HepG2 (cell line): ENCODE data around the gene TGFBR1. TPM values are rescaled to one million over a fixed set of nuclear protein-coding genes. Genes with fewer than 3 reads are reported as not detected.

Experiments
- ATAC-seq: fragments of 200-7000 bp; cut with Tn5 transposase; 3 replicates; pipeline ENCODE4 v1.9.1; 2020; ENCODE audit warnings: mild to moderate bottlenecking, moderate library complexity
- BruUV-seq: library from RNA; stranded (reverse); fragments of 400-500 nt; replicated peaks from 2 replicates; lab custom pipeline; 2021; lab: Mats Ljungman, UMichigan
- CTCF ChIA-PET: fragments of 300-600 bp; formaldehyde crosslinking; extraction: SDS; loops from one replicate; lab custom pipeline; 2021; ENCODE audit warnings: low total read pairs, inconsistent platforms, low intra/inter-chr PET ratio; lab: Yijun Ruan, JAX
- POLR2A ChIA-PET: fragments of 350-600 bp; sonication (Branson Sonifier 250); formaldehyde crosslinking; loops from one replicate; lab custom pipeline; 2020; ENCODE audit warnings: antibody characterized with exemption, inconsistent platforms; lab: Yijun Ruan, JAX
- DNase-seq: peaks from one replicate; pipeline ENCODE4 v3.0.0-alpha.2; 2015; ENCODE audit warnings: low spot score
- FAIRE-seq: peaks from 3 replicates; lab custom pipeline; 2011; peaks lifted over from hg19 to GRCh38; lab: Jason Lieb, UNC
- H2AFZ ChIP-seq: one replicate; pipeline ENCODE4 v1.6.1; 2011; ENCODE audit warnings: low read length, inconsistent platforms
- H3K27ac ChIP-seq: fragments of 300-600 bp; 3 replicates; pipeline ENCODE4 v1.8.0; 2011; ENCODE audit warnings: mixed run types, mild to moderate bottlenecking, mixed read lengths, low read length, inconsistent platforms; ENCODE audit not compliant: insufficient read depth; ENCODE audit errors: extremely low read length
- H3K27me3 ChIP-seq, 2 experiments: fragments of 200-600 bp in 1 of 2; 2 replicates in 1 of 2; 3 replicates in 1 of 2; pipeline versions ENCODE4 v1.6.0 to v1.8.0; 2011; ENCODE audit warnings: low read length in 2 of 2, mild to moderate bottlenecking in 2 of 2, moderate library complexity in 2 of 2, inconsistent platforms in 1 of 2; ENCODE audit not compliant: insufficient read depth in 2 of 2, control insufficient read depth in 1 of 2
- H3K36me3 ChIP-seq, 2 experiments: fragments of 200-600 bp in 1 of 2; replicated peaks in 1 of 2; 2 replicates in 1 of 2; 3 replicates in 1 of 2; pipeline versions ENCODE4 v1.5.1 to v1.8.0; 2011; ENCODE audit warnings: low read length in 2 of 2, inconsistent platforms in 1 of 2; ENCODE audit not compliant: insufficient read depth in 2 of 2, control insufficient read depth in 1 of 2
- H3K4me1 ChIP-seq: 2 replicates; pipeline ENCODE4 v1.5.1; 2012; ENCODE audit warnings: low read length, inconsistent platforms; ENCODE audit not compliant: insufficient read depth
- H3K4me2 ChIP-seq: 2 replicates; pipeline ENCODE4 v1.6.0; 2011; ENCODE audit warnings: low read depth, low read length, inconsistent platforms
- H3K4me3 ChIP-seq, 3 experiments: fragments of 200-600 bp in 1 of 3; sonication (generic), shearing (Covaris generic) in 1 of 3; replicated peaks in 1 of 3; 2 replicates each; pipeline ENCODE4 v1.5.1; 2011 to 2016; ENCODE audit warnings: low read length in 3 of 3, inconsistent platforms in 2 of 3, low read depth in 2 of 3, mild to moderate bottlenecking in 2 of 3, control low read depth in 1 of 3, mixed read lengths in 1 of 3; ENCODE audit not compliant: insufficient read depth in 1 of 3
- H3K79me2 ChIP-seq: one replicate; pipeline ENCODE4 v1.6.1; 2011; ENCODE audit warnings: low read length, inconsistent platforms; ENCODE audit not compliant: insufficient read depth
- H3K9ac ChIP-seq: 2 replicates; pipeline ENCODE4 v1.6.0; 2011; ENCODE audit warnings: mild to moderate bottlenecking, low read depth, low read length, inconsistent platforms; ENCODE audit not compliant: insufficient read depth
- H3K9me3 ChIP-seq: 2 replicates; pipeline ENCODE4 v1.5.1; 2012; ENCODE audit warnings: mild to moderate bottlenecking, low read length
- H4K20me1 ChIP-seq: 2 replicates; pipeline ENCODE4 v1.6.0; 2011; ENCODE audit warnings: inconsistent platforms, mild to moderate bottlenecking, low read length, moderate library complexity; ENCODE audit not compliant: insufficient read depth
- BRD4 ChIP-seq: sonication (generic); formaldehyde crosslinking; IDR thresholded peaks from 2 replicates; pipeline ENCODE4 v1.4.0; 2020; ENCODE audit warnings: missing genetic modification reagents
- FOXK1 ChIP-seq: sonication (generic); formaldehyde crosslinking; IDR thresholded peaks from 2 replicates; pipeline ENCODE4 v1.4.0; 2020; ENCODE audit warnings: low read depth, missing genetic modification reagents, borderline replicate concordance
- HNRNPL ChIP-seq: fragments of 200-400 bp; formaldehyde crosslinking; IDR thresholded peaks from 2 replicates; pipeline ENCODE4 v1.6.1; 2017; ENCODE audit warnings: mild to moderate bottlenecking, low read depth, low read length
- NR3C1 ChIP-seq: sonication (generic); formaldehyde crosslinking; IDR thresholded peaks from 2 replicates; pipeline ENCODE4 v1.4.0; 2020; ENCODE audit warnings: missing genetic modification reagents
- SOX6 ChIP-seq, 2 experiments: fragments of 450-650 bp in 1 of 2; sonication (generic) in 1 of 2; formaldehyde crosslinking in 1 of 2; IDR thresholded peaks; 2 replicates each; pipeline versions ENCODE4 v1.4.0 to v1.6.1; 2017 to 2020; ENCODE audit warnings: antibody characterized with exemption in 1 of 2, mild to moderate bottlenecking in 1 of 2, missing genetic modification reagents in 1 of 2
- SUZ12 ChIP-seq: fragments of 150-350 bp; IDR thresholded peaks from 2 replicates; pipeline ENCODE4 v1.6.1; 2014; ENCODE audit warnings: low read depth, low read length
- U2AF2 ChIP-seq: fragments of 200-400 bp; formaldehyde crosslinking; IDR thresholded peaks from 2 replicates; pipeline ENCODE4 v1.6.1; 2017; ENCODE audit warnings: low read depth, mild to moderate bottlenecking, low read length
- ZBTB8A ChIP-seq: sonication (generic); formaldehyde crosslinking; IDR thresholded peaks from 2 replicates; pipeline ENCODE4 v1.4.0; 2020; ENCODE audit warnings: mild to moderate bottlenecking, low read depth, missing genetic modification reagents, borderline replicate concordance
- ZNF282 ChIP-seq: fragments of 450-650 bp; IDR thresholded peaks from 2 replicates; pipeline ENCODE4 v1.6.1; 2018; ENCODE audit not compliant: partially characterized antibody
- WGBS: methylation state at CpG from one replicate; pipeline ENCODE4 v1.1.6; 2017; ENCODE audit warnings: low lambda C conversion rate; 5-methylcytosine and 5-hydroxymethylcytosine counted together
- in situ Hi-C: cut with HindIII; loops from 2 replicates; pipeline ENCODE4 v1.10.0; 2017; ENCODE audit warnings: low pct_unique_long_range_greater_than_20kb; ENCODE audit not compliant: extremely low pct_ligation_motif_present
- intact Hi-C: fragments of 100-400 bp; cut with micrococcal nuclease; formaldehyde crosslinking; loops from one replicate; pipeline ENCODE4 v1.10.0; 2022; ENCODE audit not compliant: unreplicated experiment
- polyA plus RNA-seq, 8 experiments: library from polyadenylated mRNA; depleted of rRNA in 3 of 8; stranded (reverse) in 7 of 8; unstranded in 1 of 8; fragments of >200 nt; fragmentation: Illumina TruSeq in 4 of 8; extraction: Trizol in 4 of 8; gene quantifications; 2 replicates each; pipeline versions ENCODE4 v1.2.1 to v1.2.3, GENCODE V29; 2011 to 2016; ENCODE audit warnings: low read depth in 4 of 8, missing spikeins in 1 of 8, mixed read lengths in 1 of 8; ENCODE audit not compliant: insufficient read depth in 1 of 8
- total RNA-seq, 5 experiments: library from RNA; depleted of rRNA; stranded (reverse); fragments of >200 nt; fragmentation: Illumina TruSeq; extraction: Trizol; gene quantifications; 2 replicates each; pipeline ENCODE4 v1.2.3, GENCODE V29; 2016; ENCODE audit warnings: low read depth in 1 of 5
- TF ChIP-seq, protein P1 (sequence below): sonication (generic); formaldehyde crosslinking; IDR thresholded peaks from 2 replicates; pipeline ENCODE4 v1.8.1; 2023; ENCODE audit warnings: mild to moderate bottlenecking, missing genetic modification reagents, borderline replicate concordance
- TF ChIP-seq, protein P2 (sequence below): IDR thresholded peaks from 2 replicates; pipeline ENCODE4 v1.6.1; 2012; ENCODE audit warnings: low read length, improper control_type of control experiment

The TGFBR1 gene
- total and polyA plus RNA-seq, 2 of the 13 experiments (the other 11 are each of a cell fraction or from before 2014, with no cell fraction given): 16.8 to 23.9 TPM

DNA sequence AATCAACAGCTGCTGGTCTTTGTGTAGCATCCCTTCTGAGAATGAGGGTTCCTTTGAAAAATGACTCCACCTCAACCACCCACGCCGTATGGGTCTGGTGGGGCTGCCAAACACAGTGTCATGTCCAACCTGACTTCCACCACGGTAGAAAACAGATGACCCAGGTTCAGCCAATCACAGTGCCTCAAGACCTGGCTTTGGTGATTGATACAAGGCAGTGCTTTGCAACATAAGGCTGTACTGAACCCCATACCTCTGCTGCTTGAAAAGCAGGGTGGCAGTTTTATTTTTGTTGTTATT, 11.5 kb upstream of the TGFBR1 start:
- CTCF ChIA-PET: no interaction called here

DNA sequence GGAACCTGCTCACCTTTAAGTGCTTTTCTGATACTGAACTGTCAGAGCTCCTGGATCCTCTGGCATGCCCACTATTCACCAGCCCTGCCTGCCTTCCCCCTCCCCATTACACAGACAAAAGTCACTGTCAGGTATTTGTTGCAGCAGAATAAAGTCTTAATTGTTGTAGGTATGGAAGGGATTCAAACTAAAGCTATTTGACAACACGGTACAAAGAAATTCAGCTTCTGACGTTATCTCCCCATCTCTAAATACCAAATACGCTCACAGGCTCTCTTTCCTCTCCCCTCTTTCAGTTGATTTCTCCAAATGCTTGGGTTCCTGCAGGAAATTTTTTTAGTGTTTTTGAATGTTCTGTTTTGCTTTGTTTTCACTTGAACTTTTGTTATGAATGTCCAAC, 9.3 kb upstream of the TGFBR1 start:
- no TSS peak for BruUV-seq
- Histone ChIP-seq H3K9me3 (no peaks in the 10 kb centered on the region), H3K9ac (no peak overlapping the region), H3K27me3 (peaks cover 0 to 15% of the 10 kb centered on the region in 2 experiments; a peak in 3 of 5 replicates), H3K4me1 (no peaks in the 10 kb centered on the region), H3K4me3 (no peak overlapping the region), H4K20me1 (no peaks in the 10 kb centered on the region), H3K4me2 (no peak overlapping the region), H3K79me2 (no peaks in the 10 kb centered on the region), H3K27ac (no peak overlapping the region), H3K36me3 (no peaks in the 10 kb centered on the region), H2AFZ (no peak overlapping the region)
- TF ChIP-seq FOXK1 (CRISPR knock-in tag): no peak
- TF ChIP-seq NR3C1 (CRISPR knock-in tag): no peak
- no peak for TF ChIP-seq BRD4 (CRISPR knock-in tag)
- no peak for TF ChIP-seq ZNF282
- TF ChIP-seq HNRNPL: no peak
- TF ChIP-seq, protein P1, sequence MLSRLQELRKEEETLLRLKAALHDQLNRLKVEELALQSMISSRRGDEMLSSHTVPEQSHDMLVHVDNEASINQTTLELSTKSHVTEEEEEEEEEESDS (CRISPR knock-in tag): no peak
- no peak for TF ChIP-seq ZBTB8A (CRISPR knock-in tag)
- TF ChIP-seq, protein P2, sequence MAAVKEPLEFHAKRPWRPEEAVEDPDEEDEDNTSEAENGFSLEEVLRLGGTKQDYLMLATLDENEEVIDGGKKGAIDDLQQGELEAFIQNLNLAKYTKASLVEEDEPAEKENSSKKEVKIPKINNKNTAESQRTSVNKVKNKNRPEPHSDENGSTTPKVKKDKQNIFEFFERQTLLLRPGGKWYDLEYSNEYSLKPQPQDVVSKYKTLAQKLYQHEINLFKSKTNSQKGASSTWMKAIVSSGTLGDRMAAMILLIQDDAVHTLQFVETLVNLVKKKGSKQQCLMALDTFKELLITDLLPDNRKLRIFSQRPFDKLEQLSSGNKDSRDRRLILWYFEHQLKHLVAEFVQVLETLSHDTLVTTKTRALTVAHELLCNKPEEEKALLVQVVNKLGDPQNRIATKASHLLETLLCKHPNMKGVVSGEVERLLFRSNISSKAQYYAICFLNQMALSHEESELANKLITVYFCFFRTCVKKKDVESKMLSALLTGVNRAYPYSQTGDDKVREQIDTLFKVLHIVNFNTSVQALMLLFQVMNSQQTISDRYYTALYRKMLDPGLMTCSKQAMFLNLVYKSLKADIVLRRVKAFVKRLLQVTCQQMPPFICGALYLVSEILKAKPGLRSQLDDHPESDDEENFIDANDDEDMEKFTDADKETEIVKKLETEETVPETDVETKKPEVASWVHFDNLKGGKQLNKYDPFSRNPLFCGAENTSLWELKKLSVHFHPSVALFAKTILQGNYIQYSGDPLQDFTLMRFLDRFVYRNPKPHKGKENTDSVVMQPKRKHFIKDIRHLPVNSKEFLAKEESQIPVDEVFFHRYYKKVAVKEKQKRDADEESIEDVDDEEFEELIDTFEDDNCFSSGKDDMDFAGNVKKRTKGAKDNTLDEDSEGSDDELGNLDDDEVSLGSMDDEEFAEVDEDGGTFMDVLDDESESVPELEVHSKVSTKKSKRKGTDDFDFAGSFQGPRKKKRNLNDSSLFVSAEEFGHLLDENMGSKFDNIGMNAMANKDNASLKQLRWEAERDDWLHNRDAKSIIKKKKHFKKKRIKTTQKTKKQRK: no peak
- in situ Hi-C loops: no loop called here
- no peak for ATAC-seq
- ChIA-PET POLR2A (no interaction called here), CTCF (no interaction called here)
- intact Hi-C loops: no loop called here
- WGBS: 5% methylated on average over 3 of the region's 3 CpGs
- no peak for DNase-seq
- FAIRE-seq: no peak

More for the DNA sequence above, 11.5 kb upstream of the TGFBR1 start:
- Histone ChIP-seq H3K4me3 (no peak overlapping the region), H3K4me1 (no peaks in the 10 kb centered on the region), H3K9me3 (peaks cover 6% of the 10 kb centered on the region; the same call in 1 of the 2 replicates), H3K27me3 (peaks cover 0 to 15% of the 10 kb centered on the region in 2 experiments; a peak in 3 of 5 replicates), H2AFZ (no peak overlapping the region), H3K36me3 (no peaks in the 10 kb centered on the region), H3K27ac (no peak overlapping the region), H4K20me1 (no peaks in the 10 kb centered on the region), H3K79me2 (no peaks in the 10 kb centered on the region), H3K9ac (no peak overlapping the region)
- intact Hi-C loops (no loop called here), in situ Hi-C loops (no loop called here)
- FAIRE-seq: no peak
- WGBS: 40% methylated on average over 1 of the region's 3 CpGs
- no peak for ATAC-seq
- POLR2A ChIA-PET: no interaction called here
- TF ChIP-seq U2AF2: no peak
- no peak for TF ChIP-seq SUZ12
- TF ChIP-seq SOX6 (IDR thresholded peaks at IDR 0.05): no peak
- no peak for TF ChIP-seq SOX6 (CRISPR knock-in tag; IDR thresholded peaks at IDR 0.05)
- TF ChIP-seq, all 625 proteins: peak for 0
- H3K4me2 ChIP-seq: no peak overlapping the region
- BruUV-seq: no TSS peak
- no peak for DNase-seq
